ENCODE measurements around the gene CXorf58.
"Not testable (repeated sequence)": the region's sequence is repeated elsewhere in the genome, so short reads cannot be mapped to it uniquely, and the experiment has no call there.

DNA sequence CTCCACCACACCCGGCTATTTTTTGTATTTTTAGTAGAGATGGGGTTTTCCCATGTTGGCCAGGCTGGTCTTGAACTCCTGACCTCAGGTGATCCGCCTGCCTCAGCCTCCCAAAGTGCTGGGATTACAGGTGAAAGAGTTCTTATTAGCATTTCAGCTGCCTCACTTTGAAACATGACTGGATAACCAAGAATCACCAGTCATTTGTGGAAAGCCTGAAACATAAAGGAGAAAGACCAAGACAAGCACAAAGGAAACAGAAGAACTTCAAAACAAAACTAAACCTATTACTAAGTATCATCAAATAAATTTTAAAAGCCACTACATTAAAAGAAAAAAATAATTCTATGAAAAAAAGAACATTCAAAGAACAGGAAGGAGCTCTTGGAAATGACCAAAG, 45.9 kb upstream of the CXorf58 start:
- TF ChIP-seq, protein P1, sequence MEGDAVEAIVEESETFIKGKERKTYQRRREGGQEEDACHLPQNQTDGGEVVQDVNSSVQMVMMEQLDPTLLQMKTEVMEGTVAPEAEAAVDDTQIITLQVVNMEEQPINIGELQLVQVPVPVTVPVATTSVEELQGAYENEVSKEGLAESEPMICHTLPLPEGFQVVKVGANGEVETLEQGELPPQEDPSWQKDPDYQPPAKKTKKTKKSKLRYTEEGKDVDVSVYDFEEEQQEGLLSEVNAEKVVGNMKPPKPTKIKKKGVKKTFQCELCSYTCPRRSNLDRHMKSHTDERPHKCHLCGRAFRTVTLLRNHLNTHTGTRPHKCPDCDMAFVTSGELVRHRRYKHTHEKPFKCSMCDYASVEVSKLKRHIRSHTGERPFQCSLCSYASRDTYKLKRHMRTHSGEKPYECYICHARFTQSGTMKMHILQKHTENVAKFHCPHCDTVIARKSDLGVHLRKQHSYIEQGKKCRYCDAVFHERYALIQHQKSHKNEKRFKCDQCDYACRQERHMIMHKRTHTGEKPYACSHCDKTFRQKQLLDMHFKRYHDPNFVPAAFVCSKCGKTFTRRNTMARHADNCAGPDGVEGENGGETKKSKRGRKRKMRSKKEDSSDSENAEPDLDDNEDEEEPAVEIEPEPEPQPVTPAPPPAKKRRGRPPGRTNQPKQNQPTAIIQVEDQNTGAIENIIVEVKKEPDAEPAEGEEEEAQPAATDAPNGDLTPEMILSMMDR (IDR thresholded peaks at IDR 0.05; ENCODE audit: borderline replicate concordance, extremely low read depth, low read length, poor library complexity, severe bottlenecking) = not testable (repeated sequence)
- TF ChIP-seq EZH2 (IDR thresholded peaks at IDR 0.05; ENCODE audit: borderline replicate concordance, low read depth, low read length, severe bottlenecking) = not testable (repeated sequence)

All from DND-41 (cell line).